Thyroid gland (tissue), 4 donors: ENCODE data around the gene MISP3.
"Not testable (repeated sequence)": the region's sequence is repeated elsewhere in the genome, so short reads cannot be mapped to it uniquely, and the experiment has no call there.

ENCODE experiments used
- POLR2A ChIP-seq, 2 donors: fragments of 450-650 bp; IDR thresholded peaks; one replicate each; pipeline ENCODE4 v1.6.1; 2017; ENCODE audit warnings: antibody characterized with exemption in 2 of 2, mild to moderate bottlenecking in 2 of 2, moderate library complexity in 1 of 2
- TF ChIP-seq, protein P1 (sequence below), 6 experiments: fragments of 200-600 bp in 3 of 6; fragments of 450-650 bp in 3 of 6; sonication (generic) in 3 of 6; IDR thresholded peaks; one replicate each; pipeline ENCODE4 v1.5.1; 2016 to 2019; ENCODE audit warnings: antibody characterized with exemption in 6 of 6, mild to moderate bottlenecking in 2 of 6, inconsistent platforms in 1 of 6, moderate library complexity in 1 of 6

DNA sequence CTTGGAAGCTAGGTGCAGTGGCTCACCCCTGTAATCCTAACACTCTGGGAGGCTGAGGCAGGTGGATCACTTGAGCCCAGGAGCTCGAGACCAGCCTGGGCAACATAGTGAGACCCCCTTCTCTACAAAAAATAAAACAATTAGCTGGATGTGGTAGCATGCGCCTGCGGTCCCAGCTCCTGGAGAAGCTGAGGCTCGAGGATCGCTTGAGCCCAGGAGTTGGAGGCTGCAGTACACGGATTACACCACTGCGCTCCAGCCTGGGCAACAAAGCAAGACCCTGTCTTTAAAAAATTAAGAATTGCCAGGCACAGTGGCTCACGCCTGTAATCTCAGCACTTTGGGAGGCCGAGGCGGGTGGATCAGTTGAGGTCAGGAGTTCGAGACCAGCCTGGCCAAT, 21.6 kb upstream of the MISP3 start:
- TF ChIP-seq, protein P1, sequence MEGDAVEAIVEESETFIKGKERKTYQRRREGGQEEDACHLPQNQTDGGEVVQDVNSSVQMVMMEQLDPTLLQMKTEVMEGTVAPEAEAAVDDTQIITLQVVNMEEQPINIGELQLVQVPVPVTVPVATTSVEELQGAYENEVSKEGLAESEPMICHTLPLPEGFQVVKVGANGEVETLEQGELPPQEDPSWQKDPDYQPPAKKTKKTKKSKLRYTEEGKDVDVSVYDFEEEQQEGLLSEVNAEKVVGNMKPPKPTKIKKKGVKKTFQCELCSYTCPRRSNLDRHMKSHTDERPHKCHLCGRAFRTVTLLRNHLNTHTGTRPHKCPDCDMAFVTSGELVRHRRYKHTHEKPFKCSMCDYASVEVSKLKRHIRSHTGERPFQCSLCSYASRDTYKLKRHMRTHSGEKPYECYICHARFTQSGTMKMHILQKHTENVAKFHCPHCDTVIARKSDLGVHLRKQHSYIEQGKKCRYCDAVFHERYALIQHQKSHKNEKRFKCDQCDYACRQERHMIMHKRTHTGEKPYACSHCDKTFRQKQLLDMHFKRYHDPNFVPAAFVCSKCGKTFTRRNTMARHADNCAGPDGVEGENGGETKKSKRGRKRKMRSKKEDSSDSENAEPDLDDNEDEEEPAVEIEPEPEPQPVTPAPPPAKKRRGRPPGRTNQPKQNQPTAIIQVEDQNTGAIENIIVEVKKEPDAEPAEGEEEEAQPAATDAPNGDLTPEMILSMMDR (IDR thresholded peaks at IDR 0.05): not testable (repeated sequence)
- not testable (repeated sequence) for TF ChIP-seq POLR2A (IDR thresholded peaks at IDR 0.05)
